HCT116 (cell line): ENCODE measurements around the gene LRRD1. TPM values are rescaled to one million over a fixed set of nuclear protein-coding genes. Genes with fewer than 3 reads are reported as not detected.

Source experiments
- ATAC-seq: fragments of 200-7000 bp; cut with Tn5 transposase; 2 replicates; pipeline ENCODE4 v1.9.1; 2020; ENCODE audit warnings: mild to moderate bottlenecking, moderate library complexity
- BruUV-seq: library from RNA; stranded (reverse); fragments of 400-500 nt; replicated peaks from 2 replicates; lab custom pipeline; 2021; lab: Mats Ljungman, UMichigan
- CTCF ChIA-PET: fragments of 300-600 bp; sonication (Branson Sonifier 250); formaldehyde crosslinking; loops from one replicate; lab custom pipeline; 2021; ENCODE audit warnings: antibody characterized with exemption; lab: Charles Lee
- POLR2A ChIA-PET: fragments of 300-600, 350-600 bp; sonication (Branson Sonifier 250); formaldehyde crosslinking; loops from one replicate; lab custom pipeline; 2021; ENCODE audit warnings: antibody characterized with exemption; lab: Charles Lee
- RAD21 ChIA-PET, 2 experiments: fragments of 300-600 bp; sonication (Branson Sonifier 250); formaldehyde crosslinking; loops; one replicate each; lab custom pipeline; 2023; ENCODE audit warnings: low total read pairs in 2 of 2; ENCODE audit not compliant: uncharacterized antibody in 2 of 2, unreplicated experiment in 2 of 2, low non-redundant PET in 1 of 2; lab: Charles Lee
- DNase-seq: peaks from one replicate; pipeline ENCODE4 v3.0.0-alpha.2; 2010; ENCODE audit warnings: low read depth, low spot score
- H2AFZ ChIP-seq: fragments of 200-600 bp; shearing (Covaris generic), sonication (generic); 2 replicates; pipeline ENCODE4 v1.6.1; 2017; ENCODE audit warnings: low read depth, mixed run types, mixed read lengths, antibody characterized with exemption, low read length; ENCODE audit not compliant: poor library complexity, severe bottlenecking
- H3K27ac ChIP-seq: 2 replicates; pipeline ENCODE4 v1.5.1; 2012; ENCODE audit warnings: low read depth, low read length
- H3K27me3 ChIP-seq: fragments of 200-600 bp; sonication (generic); 2 replicates; pipeline ENCODE4 v1.6.1; 2016; ENCODE audit warnings: mixed run types, low read length, mixed read lengths; ENCODE audit not compliant: insufficient read depth
- H3K36me3 ChIP-seq, 2 experiments: fragments of 200-500 bp in 1 of 2; fragments of 200-600 bp in 1 of 2; sonication (Bioruptor generic) in 1 of 2; sonication (generic) in 1 of 2; 2 replicates each; pipeline versions ENCODE4 v1.5.1 to v1.6.1; 2014 to 2016; ENCODE audit warnings: low read length in 2 of 2, inconsistent platforms in 1 of 2, mixed read lengths in 1 of 2, mixed run types in 1 of 2; ENCODE audit not compliant: insufficient read depth in 2 of 2, control insufficient read depth in 1 of 2
- H3K4me1 ChIP-seq, 2 experiments: fragments of 200-600 bp in 1 of 2; sonication (generic) in 1 of 2; 2 replicates each; pipeline versions ENCODE4 v1.5.1 to v1.6.1; 2012 to 2017; ENCODE audit warnings: low read length in 2 of 2, inconsistent platforms in 1 of 2, mild to moderate bottlenecking in 1 of 2, mixed read lengths in 1 of 2, mixed run types in 1 of 2, moderate library complexity in 1 of 2; ENCODE audit not compliant: insufficient read depth in 2 of 2, control insufficient read depth in 1 of 2
- H3K4me2 ChIP-seq: fragments of 200-600 bp; sonication (generic); 2 replicates; pipeline ENCODE4 v1.6.1; 2017; ENCODE audit warnings: mixed run types, low read length, mixed read lengths
- H3K4me3 ChIP-seq, 2 experiments: fragments of 200-600 bp in 1 of 2; sonication (generic) in 1 of 2; replicated peaks in 1 of 2; 2 replicates each; pipeline ENCODE4 v1.5.1; 2011 to 2016; ENCODE audit warnings: low read length in 2 of 2, control low read depth in 1 of 2, low read depth in 1 of 2, mild to moderate bottlenecking in 1 of 2, mixed read lengths in 1 of 2, mixed run types in 1 of 2
- H3K79me2 ChIP-seq: fragments of 200-600 bp; sonication (generic); 2 replicates; pipeline ENCODE4 v1.6.1; 2017; ENCODE audit warnings: mild to moderate bottlenecking, mixed run types, low read length, moderate library complexity, mixed read lengths; ENCODE audit not compliant: insufficient read depth
- H3K9ac ChIP-seq: fragments of 200-600 bp; sonication (generic); 2 replicates; pipeline ENCODE4 v1.6.1; 2016; ENCODE audit warnings: low read length, mixed read lengths
- H3K9me2 ChIP-seq: fragments of 200-600 bp; sonication (generic), shearing (Covaris generic); 2 replicates; pipeline ENCODE4 v1.6.1; 2017; ENCODE audit warnings: mixed run types, mild to moderate bottlenecking, moderate library complexity; ENCODE audit not compliant: insufficient read depth
- H3K9me3 ChIP-seq, 2 experiments: fragments of 200-500 bp in 1 of 2; fragments of 200-600 bp in 1 of 2; sonication (Bioruptor generic) in 1 of 2; sonication (generic) in 1 of 2; 2 replicates each; pipeline ENCODE4 v1.6.1; 2014 to 2017; ENCODE audit warnings: low read length in 2 of 2, mixed read lengths in 2 of 2, inconsistent platforms in 1 of 2, low read depth in 1 of 2, mild to moderate bottlenecking in 1 of 2, mixed run types in 1 of 2, moderate library complexity in 1 of 2; ENCODE audit not compliant: control insufficient read depth in 1 of 2, insufficient read depth in 1 of 2
- H4K20me1 ChIP-seq: fragments of 200-600 bp; sonication (generic), shearing (Covaris generic); 2 replicates; pipeline ENCODE4 v1.6.1; 2017; ENCODE audit warnings: mixed run types, mild to moderate bottlenecking, moderate library complexity; ENCODE audit not compliant: insufficient read depth
- CEBPB ChIP-seq: IDR thresholded peaks from 2 replicates; pipeline ENCODE4 v1.6.1; 2012; ENCODE audit warnings: low read depth
- POLR2AphosphoS5 ChIP-seq: IDR thresholded peaks from 2 replicates; pipeline ENCODE4 v1.6.1; 2011; ENCODE audit warnings: mild to moderate bottlenecking, low read depth, low read length, moderate library complexity
- SIN3A ChIP-seq: IDR thresholded peaks from 2 replicates; pipeline ENCODE4 v1.6.1; 2012; ENCODE audit warnings: low read depth
- TCF7L2 ChIP-seq: IDR thresholded peaks from 2 replicates; pipeline ENCODE4 v1.7.0; 2011; ENCODE audit warnings: borderline replicate concordance, inconsistent platforms; ENCODE audit not compliant: insufficient read depth, insufficient read length; ENCODE audit errors: extremely low read depth
- intact Hi-C: fragments of 100-400 bp; cut with micrococcal nuclease; formaldehyde crosslinking; loops from 2 replicates; pipeline ENCODE4 v1.10.0; 2022
- total RNA-seq: library from RNA; stranded (reverse); gene quantifications from one replicate; pipeline ENCODE4 v1.2.1, GENCODE V29; 2021; ENCODE audit not compliant: unreplicated experiment
- TF ChIP-seq, protein P1 (sequence below): IDR thresholded peaks from 2 replicates; pipeline ENCODE4 v1.6.1; 2011; ENCODE audit warnings: mild to moderate bottlenecking, low read length, moderate library complexity; ENCODE audit not compliant: insufficient replicate concordance; ENCODE audit errors: extremely low read depth
- TF ChIP-seq, protein P2 (sequence below), 3 experiments: fragments of 200-600 bp in 1 of 3; sonication (generic) in 1 of 3; IDR thresholded peaks in 2 of 3; conservative IDR thresholded peaks in 1 of 3; 2 replicates each; pipeline ENCODE4 v1.5.1; 2012 to 2017; ENCODE audit warnings: low read depth in 2 of 3, low read length in 2 of 3, antibody characterized with exemption in 1 of 3, borderline replicate concordance in 1 of 3, control low read depth in 1 of 3, mild to moderate bottlenecking in 1 of 3, mixed read lengths in 1 of 3, mixed run types in 1 of 3, moderate library complexity in 1 of 3; ENCODE audit not compliant: insufficient read depth in 1 of 3

The LRRD1 gene
- total RNA-seq, 1 experiment from 2014 or later: not detected

DNA sequence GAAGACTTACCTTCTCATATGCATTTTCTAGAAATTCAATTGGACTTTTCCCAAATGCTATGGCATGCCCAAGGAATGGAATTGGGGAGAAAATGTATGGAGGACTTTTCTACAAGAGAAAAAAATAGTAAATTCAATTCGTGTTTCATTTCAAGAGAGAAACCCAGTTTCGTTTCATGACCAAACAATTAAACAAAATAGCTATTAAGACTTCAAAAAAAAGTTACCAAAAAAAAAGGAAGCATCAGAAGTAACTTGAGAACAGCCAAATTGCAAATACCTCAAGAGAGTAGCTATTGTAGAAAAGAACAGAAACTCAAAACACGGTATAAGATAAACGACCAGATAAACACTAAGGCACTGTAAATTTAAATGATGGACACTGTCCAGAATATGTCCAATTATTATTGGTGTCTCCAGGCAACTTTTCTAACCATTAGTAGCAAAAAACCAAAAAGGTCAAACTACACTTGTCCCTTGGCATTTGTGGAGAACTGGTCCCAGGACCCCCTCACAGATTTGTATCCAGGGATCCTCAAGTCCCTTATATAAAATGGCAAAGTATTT lies 47.1 kb downstream of the LRRD1 start:
- Histone ChIP-seq H2AFZ (no peak overlapping the region), H3K36me3 (peaks cover 18 to 26% of the 10 kb centered on the region in 2 experiments), H3K27me3 (no peaks in the 10 kb centered on the region), H3K4me2 (no peak overlapping the region), H4K20me1 (no peaks in the 10 kb centered on the region; the same call in 1 of the 2 replicates), H3K9me2 (no peaks in the 10 kb centered on the region; the same call in 1 of the 2 replicates), H3K9ac (no peak overlapping the region), H3K4me1 (peaks cover 5 to 24% of the 10 kb centered on the region in 2 experiments; a peak in 2 of 4 replicates), H3K4me3 (no peak overlapping the region), H3K27ac (no peak overlapping the region), H3K79me2 (peaks cover 54% of the 10 kb centered on the region), H3K9me3 (no peaks in the 10 kb centered on the region)
- ChIA-PET POLR2A (no interaction called here), CTCF (interaction anchor here (1.1 kb wide), 1 partner anchor 292 kb away, joined by 3 read pairs; no protein-coding TSS in a partner anchor), RAD21 (no interaction called here)
- TF ChIP-seq, protein P1, sequence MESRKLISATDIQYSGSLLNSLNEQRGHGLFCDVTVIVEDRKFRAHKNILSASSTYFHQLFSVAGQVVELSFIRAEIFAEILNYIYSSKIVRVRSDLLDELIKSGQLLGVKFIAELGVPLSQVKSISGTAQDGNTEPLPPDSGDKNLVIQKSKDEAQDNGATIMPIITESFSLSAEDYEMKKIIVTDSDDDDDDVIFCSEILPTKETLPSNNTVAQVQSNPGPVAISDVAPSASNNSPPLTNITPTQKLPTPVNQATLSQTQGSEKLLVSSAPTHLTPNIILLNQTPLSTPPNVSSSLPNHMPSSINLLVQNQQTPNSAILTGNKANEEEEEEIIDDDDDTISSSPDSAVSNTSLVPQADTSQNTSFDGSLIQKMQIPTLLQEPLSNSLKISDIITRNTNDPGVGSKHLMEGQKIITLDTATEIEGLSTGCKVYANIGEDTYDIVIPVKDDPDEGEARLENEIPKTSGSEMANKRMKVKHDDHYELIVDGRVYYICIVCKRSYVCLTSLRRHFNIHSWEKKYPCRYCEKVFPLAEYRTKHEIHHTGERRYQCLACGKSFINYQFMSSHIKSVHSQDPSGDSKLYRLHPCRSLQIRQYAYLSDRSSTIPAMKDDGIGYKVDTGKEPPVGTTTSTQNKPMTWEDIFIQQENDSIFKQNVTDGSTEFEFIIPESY: no peak
- no peak for TF ChIP-seq CEBPB
- TF ChIP-seq, protein P2, sequence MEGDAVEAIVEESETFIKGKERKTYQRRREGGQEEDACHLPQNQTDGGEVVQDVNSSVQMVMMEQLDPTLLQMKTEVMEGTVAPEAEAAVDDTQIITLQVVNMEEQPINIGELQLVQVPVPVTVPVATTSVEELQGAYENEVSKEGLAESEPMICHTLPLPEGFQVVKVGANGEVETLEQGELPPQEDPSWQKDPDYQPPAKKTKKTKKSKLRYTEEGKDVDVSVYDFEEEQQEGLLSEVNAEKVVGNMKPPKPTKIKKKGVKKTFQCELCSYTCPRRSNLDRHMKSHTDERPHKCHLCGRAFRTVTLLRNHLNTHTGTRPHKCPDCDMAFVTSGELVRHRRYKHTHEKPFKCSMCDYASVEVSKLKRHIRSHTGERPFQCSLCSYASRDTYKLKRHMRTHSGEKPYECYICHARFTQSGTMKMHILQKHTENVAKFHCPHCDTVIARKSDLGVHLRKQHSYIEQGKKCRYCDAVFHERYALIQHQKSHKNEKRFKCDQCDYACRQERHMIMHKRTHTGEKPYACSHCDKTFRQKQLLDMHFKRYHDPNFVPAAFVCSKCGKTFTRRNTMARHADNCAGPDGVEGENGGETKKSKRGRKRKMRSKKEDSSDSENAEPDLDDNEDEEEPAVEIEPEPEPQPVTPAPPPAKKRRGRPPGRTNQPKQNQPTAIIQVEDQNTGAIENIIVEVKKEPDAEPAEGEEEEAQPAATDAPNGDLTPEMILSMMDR (IDR thresholded peaks at IDR 0.05 in 2 of 3, conservative IDR thresholded peaks at IDR 0.05 in 1 of 3; ENCODE audit: borderline replicate concordance in 1 of 3, insufficient read depth in 1 of 3, low read depth in 2 of 3, low read length in 2 of 3): no peak
- no peak for TF ChIP-seq SIN3A
- no peak for TF ChIP-seq TCF7L2
- no peak for TF ChIP-seq POLR2AphosphoS5
- no peak for ATAC-seq
- DNase-seq: no peak
- intact Hi-C loops: no loop called here
- BruUV-seq: no TSS peak
